Breast epithelium (tissue), 4 donors: ENCODE results near the gene TUB. TPM values are rescaled to one million over a fixed set of nuclear protein-coding genes. Genes with fewer than 3 reads are reported as not detected.

Experiments
- DNase-seq, 2 donors: peaks; one replicate each; pipeline ENCODE4 v3.0.0-alpha.2; 2019; ENCODE audit warnings: low spot score in 2 of 2
- H3K27ac ChIP-seq, 2 donors: fragments of 200-600 bp; sonication (generic) in 1 of 2; one replicate each; pipeline ENCODE4 v1.5.1; 2016 to 2019; ENCODE audit warnings: mild to moderate bottlenecking in 1 of 2
- H3K27me3 ChIP-seq, 2 donors: fragments of 200-600 bp; sonication (generic) in 1 of 2; one replicate each; pipeline versions ENCODE4 v1.5.1 to v1.6.0; 2017 to 2019; ENCODE audit warnings: control low read depth in 1 of 2, mild to moderate bottlenecking in 1 of 2
- H3K36me3 ChIP-seq: fragments of 200-600 bp; one replicate; pipeline ENCODE4 v1.5.1; 2019
- H3K4me1 ChIP-seq, 2 donors: fragments of 200-600 bp; sonication (generic); one replicate each; pipeline ENCODE4 v1.5.1; 2016 to 2019; ENCODE audit warnings: control low read depth in 1 of 2
- H3K4me3 ChIP-seq, 3 donors: fragments of 200-600 bp; sonication (generic); 1 replicate in 2 of 3; 2 replicates in 1 of 3; pipeline ENCODE4 v1.5.1; 2016 to 2019; ENCODE audit warnings: mild to moderate bottlenecking in 3 of 3, moderate library complexity in 2 of 3
- H3K9me3 ChIP-seq, 2 donors: fragments of 200-600 bp; sonication (generic) in 1 of 2; one replicate each; pipeline ENCODE4 v1.5.1; 2016 to 2019; ENCODE audit warnings: control low read depth in 1 of 2
- POLR2A ChIP-seq: fragments of 450-650 bp; IDR thresholded peaks from one replicate; pipeline ENCODE4 v1.6.1; 2016; ENCODE audit warnings: antibody characterized with exemption, mild to moderate bottlenecking, moderate library complexity
- POLR2AphosphoS5 ChIP-seq, 3 donors: sonication (generic); formaldehyde crosslinking; IDR thresholded peaks; one replicate each; pipeline ENCODE4 v1.6.1; 2017; ENCODE audit warnings: antibody characterized with exemption in 3 of 3
- intact Hi-C: fragments of 100-400 bp; cut with DNase I; formaldehyde crosslinking; loops from one replicate; pipeline ENCODE4 v1.15.1; 2023; ENCODE audit warnings: low total_unique reads
- total RNA-seq, 3 donors: library from RNA; depleted of rRNA; stranded (reverse); fragments of >200 nt; gene quantifications; one replicate each; pipeline ENCODE4 v1.1.0, GENCODE V29; 2016
- TF ChIP-seq, protein P1 (sequence below), 3 donors: fragments of 450-650 bp; IDR thresholded peaks; one replicate each; pipeline ENCODE4 v1.5.1; 2016 to 2017; ENCODE audit warnings: antibody characterized with exemption in 3 of 3, mild to moderate bottlenecking in 3 of 3, moderate library complexity in 3 of 3

TUB gene
- total RNA-seq, 3 donors from 2014 or later, result 6.3 to 17.7 (median 11.2) TPM

GRCh38 chr11:8033305-8034105 lies 47.5 kb upstream of the TUB start:
- TF ChIP-seq, protein P1, sequence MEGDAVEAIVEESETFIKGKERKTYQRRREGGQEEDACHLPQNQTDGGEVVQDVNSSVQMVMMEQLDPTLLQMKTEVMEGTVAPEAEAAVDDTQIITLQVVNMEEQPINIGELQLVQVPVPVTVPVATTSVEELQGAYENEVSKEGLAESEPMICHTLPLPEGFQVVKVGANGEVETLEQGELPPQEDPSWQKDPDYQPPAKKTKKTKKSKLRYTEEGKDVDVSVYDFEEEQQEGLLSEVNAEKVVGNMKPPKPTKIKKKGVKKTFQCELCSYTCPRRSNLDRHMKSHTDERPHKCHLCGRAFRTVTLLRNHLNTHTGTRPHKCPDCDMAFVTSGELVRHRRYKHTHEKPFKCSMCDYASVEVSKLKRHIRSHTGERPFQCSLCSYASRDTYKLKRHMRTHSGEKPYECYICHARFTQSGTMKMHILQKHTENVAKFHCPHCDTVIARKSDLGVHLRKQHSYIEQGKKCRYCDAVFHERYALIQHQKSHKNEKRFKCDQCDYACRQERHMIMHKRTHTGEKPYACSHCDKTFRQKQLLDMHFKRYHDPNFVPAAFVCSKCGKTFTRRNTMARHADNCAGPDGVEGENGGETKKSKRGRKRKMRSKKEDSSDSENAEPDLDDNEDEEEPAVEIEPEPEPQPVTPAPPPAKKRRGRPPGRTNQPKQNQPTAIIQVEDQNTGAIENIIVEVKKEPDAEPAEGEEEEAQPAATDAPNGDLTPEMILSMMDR (IDR thresholded peaks at IDR 0.05), result peak; percentile 71 to 89 (median 75)
- TF ChIP-seq POLR2AphosphoS5 (IDR thresholded peaks at IDR 0.05), result peak in 1 of 3 donors; percentile 53
- no peak for TF ChIP-seq POLR2A
- Histone ChIP-seq H3K36me3 (no peaks in the 10 kb centered on the region), H3K9me3 (no peaks in the 10 kb centered on the region), H3K27me3 (no peaks in the 10 kb centered on the region), H3K27ac (no peak overlapping the region), H3K4me1 (no peaks in the 10 kb centered on the region), H3K4me3 (peak overlapping the region in 1 of 3 donors; percentile 23)
- intact Hi-C loops, result loop anchor here (10.0 kb wide), 1 partner anchor 61 kb away; no protein-coding TSS in a partner anchor
- peak; percentile 47 to 78 for DNase-seq

DNA sequence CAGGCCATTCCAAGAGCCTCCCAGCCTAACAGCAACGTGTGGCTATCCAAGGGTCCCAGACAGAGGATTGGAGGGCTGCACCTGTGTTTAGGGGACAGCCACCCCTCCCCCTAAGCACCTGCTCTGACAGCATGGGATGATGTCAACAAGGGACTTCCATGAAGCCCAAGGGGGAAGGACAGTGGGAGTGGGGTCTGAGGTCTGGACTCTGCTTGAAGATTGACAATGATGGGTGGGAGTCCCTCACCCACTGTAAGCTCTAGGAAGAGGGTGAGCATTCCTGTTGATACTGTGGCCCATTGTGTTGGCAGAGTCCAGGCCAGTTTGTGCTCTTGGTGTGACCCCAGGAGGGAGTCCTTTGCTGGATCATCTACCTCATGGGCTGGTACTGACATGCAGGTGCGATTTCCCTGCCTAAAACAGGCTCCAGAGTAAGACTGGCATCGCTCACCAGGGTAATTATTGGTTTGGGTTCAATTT lies 46.9 kb upstream of the TUB start:
- Histone ChIP-seq H3K4me3 (no peak overlapping the region), H3K36me3 (no peaks in the 10 kb centered on the region), H3K27me3 (no peaks in the 10 kb centered on the region), H3K4me1 (no peaks in the 10 kb centered on the region), H3K27ac (no peak overlapping the region), H3K9me3 (no peaks in the 10 kb centered on the region)
- DNase-seq, result no peak
- TF ChIP-seq POLR2AphosphoS5 (IDR thresholded peaks at IDR 0.05) (no peak), POLR2A (no peak)
- TF ChIP-seq, protein P1 (IDR thresholded peaks at IDR 0.05), result no peak
- intact Hi-C loops, result loop anchor here (10.0 kb wide), 1 partner anchor 61 kb away; no protein-coding TSS in a partner anchor

DNA sequence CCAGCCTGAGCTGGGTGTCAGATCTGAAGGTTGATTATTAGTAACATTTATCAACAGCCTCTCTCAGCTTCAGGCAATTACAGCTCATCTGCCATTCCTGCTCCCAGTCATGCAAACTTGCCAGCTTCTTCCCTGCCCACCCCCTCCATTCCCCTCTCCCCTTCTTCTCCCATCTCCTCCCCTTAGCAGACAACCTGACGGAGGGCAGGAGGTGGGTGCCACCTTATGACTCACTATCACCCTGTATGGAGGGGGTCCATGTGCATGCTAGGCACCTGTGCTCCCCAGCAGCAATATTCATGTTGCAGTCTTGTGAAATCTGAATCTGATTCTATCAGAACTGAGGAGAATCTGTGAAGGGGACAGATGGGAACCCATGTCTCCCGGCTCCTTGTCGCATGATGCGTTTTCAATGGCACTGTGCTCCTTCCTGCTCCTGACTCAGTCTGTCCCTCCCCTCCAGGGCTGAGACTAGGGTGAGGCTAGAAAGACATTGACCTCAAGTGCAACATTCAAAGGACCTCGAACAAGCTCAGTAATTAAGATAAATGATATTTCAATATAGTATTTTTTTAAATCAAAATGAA lies 46.3 kb upstream of the TUB start:
- intact Hi-C loops, result loop anchor here (10.0 kb wide), 1 partner anchor 60 kb away; no protein-coding TSS in a partner anchor
- no peaks in the 10 kb centered on the region for H3K36me3 ChIP-seq
- DNase-seq, result peak in 1 of 2 donors; percentile 7
- H3K4me3 ChIP-seq, result no peak overlapping the region
- no peak overlapping the region for H3K27ac ChIP-seq
- TF ChIP-seq, protein P1 (IDR thresholded peaks at IDR 0.05), result no peak
- no peak for TF ChIP-seq POLR2A
- TF ChIP-seq POLR2AphosphoS5 (IDR thresholded peaks at IDR 0.05), result no peak
- no peaks in the 10 kb centered on the region for H3K27me3 ChIP-seq
- H3K9me3 ChIP-seq, result no peaks in the 10 kb centered on the region
- H3K4me1 ChIP-seq, result no peaks in the 10 kb centered on the region

GRCh38 chr11:8035200-8035855 lies 45.7 kb upstream of the TUB start:
- peak overlapping the region in 1 of 2 donors; percentile 66 for H3K27ac ChIP-seq
- DNase-seq, result peak in 1 of 2 donors; percentile 12

More at GRCh38 chr11:8035200-8035855, 45.7 kb upstream of the TUB start:
- intact Hi-C loops, result loop anchor here (10.0 kb wide), 1 partner anchor 59 kb away; no protein-coding TSS in a partner anchor
- Histone ChIP-seq H3K4me1 (no peaks in the 10 kb centered on the region), H3K9me3 (no peaks in the 10 kb centered on the region), H3K27me3 (no peaks in the 10 kb centered on the region), H3K4me3 (no peak overlapping the region), H3K36me3 (no peaks in the 10 kb centered on the region)
- TF ChIP-seq, protein P1 (IDR thresholded peaks at IDR 0.05), result no peak
- TF ChIP-seq POLR2A (no peak), POLR2AphosphoS5 (IDR thresholded peaks at IDR 0.05) (no peak)
